Left ventricle myocardium inferior (tissue), 1 donor: ENCODE measurements around the gene HACD2. TPM values are rescaled to one million over a fixed set of nuclear protein-coding genes. Genes with fewer than 3 reads are reported as not detected.

ENCODE experiments used
- DNase-seq: peaks from one replicate; pipeline ENCODE4 v3.0.0-alpha.2; 2020
- H3K27ac ChIP-seq: fragments of 200-600 bp; replicated peaks from 2 replicates; pipeline ENCODE4 v1.8.0; 2021
- H3K27me3 ChIP-seq: fragments of 200-600 bp; 2 replicates; pipeline ENCODE4 v1.8.0; 2021; ENCODE audit warnings: low read depth
- H3K36me3 ChIP-seq: fragments of 200-600 bp; 2 replicates; pipeline ENCODE4 v1.8.0; 2021
- H3K4me1 ChIP-seq: fragments of 200-600 bp; 2 replicates; pipeline ENCODE4 v1.8.0; 2021
- H3K4me3 ChIP-seq: fragments of 200-600 bp; 2 replicates; pipeline ENCODE4 v1.8.0; 2021; ENCODE audit warnings: mild to moderate bottlenecking, moderate library complexity
- H3K9me3 ChIP-seq: fragments of 200-600 bp; replicated peaks from 2 replicates; pipeline ENCODE4 v1.8.0; 2021
- intact Hi-C: fragments of 100-400 bp; cut with micrococcal nuclease; formaldehyde crosslinking; loops from one replicate; pipeline ENCODE4 v1.11.0; 2022
- total RNA-seq: library from RNA; stranded (reverse); fragmentation: NEBNext Ultra II Directional; extraction: Animal tissue kit (Norgen Biotek cat#: 25700); gene quantifications from one replicate; pipeline ENCODE4 v1.2.1, GENCODE V29; 2021
- TF ChIP-seq, protein P1 (sequence below): fragments of 200-600 bp; IDR thresholded peaks from 2 replicates; pipeline ENCODE4 v1.8.0; 2021; ENCODE audit warnings: antibody characterized with exemption, mild to moderate bottlenecking, borderline replicate concordance
- donor health status: DM: no; HTN: yes; CAD: no; lungs with severe emphysema.

The HACD2 gene
- total RNA-seq, 1 donor from 2014 or later = 8.1 TPM

- Histone ChIP-seq H3K27ac (no peak overlapping the region), H3K4me3 (no peak overlapping the region), H3K27me3 (no peaks in the 10 kb centered on the region), H3K4me1 (peaks cover 34% of the 10 kb centered on the region), H3K36me3 (no peaks in the 10 kb centered on the region), H3K9me3 (no peaks in the 10 kb centered on the region)
- DNase-seq = no peak
- intact Hi-C loops = no loop called here
- TF ChIP-seq, protein P1, sequence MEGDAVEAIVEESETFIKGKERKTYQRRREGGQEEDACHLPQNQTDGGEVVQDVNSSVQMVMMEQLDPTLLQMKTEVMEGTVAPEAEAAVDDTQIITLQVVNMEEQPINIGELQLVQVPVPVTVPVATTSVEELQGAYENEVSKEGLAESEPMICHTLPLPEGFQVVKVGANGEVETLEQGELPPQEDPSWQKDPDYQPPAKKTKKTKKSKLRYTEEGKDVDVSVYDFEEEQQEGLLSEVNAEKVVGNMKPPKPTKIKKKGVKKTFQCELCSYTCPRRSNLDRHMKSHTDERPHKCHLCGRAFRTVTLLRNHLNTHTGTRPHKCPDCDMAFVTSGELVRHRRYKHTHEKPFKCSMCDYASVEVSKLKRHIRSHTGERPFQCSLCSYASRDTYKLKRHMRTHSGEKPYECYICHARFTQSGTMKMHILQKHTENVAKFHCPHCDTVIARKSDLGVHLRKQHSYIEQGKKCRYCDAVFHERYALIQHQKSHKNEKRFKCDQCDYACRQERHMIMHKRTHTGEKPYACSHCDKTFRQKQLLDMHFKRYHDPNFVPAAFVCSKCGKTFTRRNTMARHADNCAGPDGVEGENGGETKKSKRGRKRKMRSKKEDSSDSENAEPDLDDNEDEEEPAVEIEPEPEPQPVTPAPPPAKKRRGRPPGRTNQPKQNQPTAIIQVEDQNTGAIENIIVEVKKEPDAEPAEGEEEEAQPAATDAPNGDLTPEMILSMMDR = no peak
These were observed 65.9 kb downstream of the HACD2 start for GRCh38 chr3:123518892-123519485.

- no peak for DNase-seq
- intact Hi-C loops = no loop called here
- TF ChIP-seq, protein P1 = no peak
- Histone ChIP-seq H3K27me3 (no peaks in the 10 kb centered on the region), H3K27ac (no peak overlapping the region), H3K4me3 (no peak overlapping the region), H3K4me1 (no peaks in the 10 kb centered on the region), H3K36me3 (peaks cover 7% of the 10 kb centered on the region), H3K9me3 (no peaks in the 10 kb centered on the region)
These were observed 73.1 kb downstream of the HACD2 start for GRCh38 chr3:123511726-123512125.

DNA sequence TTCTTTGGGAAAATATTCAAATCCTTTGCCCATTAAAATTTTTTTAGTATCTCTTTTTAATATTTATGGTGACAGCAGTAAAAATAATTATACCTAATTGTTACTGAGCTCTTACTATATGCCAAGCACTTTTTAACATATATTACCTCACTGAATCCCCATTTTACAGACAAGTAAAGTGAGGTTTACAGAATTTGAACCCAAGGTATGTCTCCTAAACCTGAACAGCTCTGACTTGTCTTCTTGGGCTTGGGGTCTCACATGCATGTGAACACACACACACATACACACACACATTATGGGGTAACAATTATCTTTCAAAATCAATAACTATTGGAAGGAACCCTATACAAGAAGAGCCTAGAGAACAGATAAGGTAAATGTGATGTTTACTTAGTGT lies 73.8 kb downstream of the HACD2 start:
- H3K36me3 ChIP-seq = peaks cover 12% of the 10 kb centered on the region
- intact Hi-C loops = no loop called here

DNA sequence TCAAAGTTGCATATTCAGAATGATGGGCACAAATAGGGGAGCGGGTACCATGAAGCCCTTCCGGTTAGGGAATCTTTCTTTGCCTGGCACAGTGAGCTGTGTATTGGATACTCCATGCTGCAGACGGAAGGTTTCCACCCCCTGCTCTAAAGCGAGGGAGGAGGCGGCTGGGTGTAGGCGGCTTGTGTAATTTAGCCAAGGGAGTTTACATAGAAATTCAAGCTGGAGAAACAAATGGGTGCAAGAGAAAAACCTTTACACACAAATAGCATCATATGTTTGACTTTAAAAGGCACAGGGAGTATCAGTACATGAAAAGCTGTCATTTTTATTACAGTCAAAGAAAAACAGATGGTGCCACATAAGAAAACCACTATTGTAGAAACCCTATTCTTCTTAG lies 76.7 kb downstream of the HACD2 start:
- no peak overlapping the region for H3K4me3 ChIP-seq
- TF ChIP-seq, protein P1 = no peak
- DNase-seq = no peak
- no peaks in the 10 kb centered on the region for H3K9me3 ChIP-seq
- H3K27ac ChIP-seq = no peak overlapping the region
- no peaks in the 10 kb centered on the region for H3K4me1 ChIP-seq
- intact Hi-C loops = no loop called here
- H3K36me3 ChIP-seq = peaks cover 12% of the 10 kb centered on the region
- H3K27me3 ChIP-seq = no peaks in the 10 kb centered on the region

More for the DNA sequence above, 73.8 kb downstream of the HACD2 start:
- Histone ChIP-seq H3K9me3 (no peaks in the 10 kb centered on the region), H3K27me3 (no peaks in the 10 kb centered on the region), H3K4me3 (no peak overlapping the region), H3K4me1 (no peaks in the 10 kb centered on the region), H3K27ac (no peak overlapping the region)
- DNase-seq = no peak
- TF ChIP-seq, protein P1 = no peak

DNA sequence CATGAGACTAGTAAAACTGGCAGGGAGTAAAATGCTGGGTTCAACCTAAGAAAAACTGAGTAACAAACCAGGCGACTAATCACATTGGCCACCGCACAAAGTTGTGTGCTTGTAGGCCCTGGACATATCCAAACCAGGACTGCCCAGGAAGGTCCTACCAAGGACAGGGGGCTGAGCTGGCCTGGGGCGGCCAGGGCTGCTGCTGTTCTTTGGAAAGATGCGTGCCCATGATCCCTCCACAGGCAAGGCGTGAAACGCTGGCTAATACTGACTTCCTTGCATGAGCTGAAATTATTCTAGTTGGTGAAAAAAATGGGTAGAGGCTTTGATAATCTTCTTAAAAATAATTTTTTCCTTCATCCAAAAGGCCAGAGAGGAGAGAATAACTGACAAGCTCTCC lies 79.0 kb downstream of the HACD2 start:
- intact Hi-C loops = no loop called here
- no peak for DNase-seq
- Histone ChIP-seq H3K4me1 (no peaks in the 10 kb centered on the region), H3K36me3 (peaks cover 8% of the 10 kb centered on the region), H3K27ac (no peak overlapping the region), H3K4me3 (no peak overlapping the region), H3K9me3 (no peaks in the 10 kb centered on the region), H3K27me3 (no peaks in the 10 kb centered on the region)
- TF ChIP-seq, protein P1 = no peak

- H3K27me3 ChIP-seq = no peaks in the 10 kb centered on the region
- intact Hi-C loops = no loop called here
- TF ChIP-seq, protein P1 = no peak
- H3K4me3 ChIP-seq = no peak overlapping the region
- H3K4me1 ChIP-seq = no peaks in the 10 kb centered on the region
- H3K27ac ChIP-seq = no peak overlapping the region
- peaks cover 26% of the 10 kb centered on the region for H3K36me3 ChIP-seq
- no peak for DNase-seq
- no peaks in the 10 kb centered on the region for H3K9me3 ChIP-seq
These were observed 81.7 kb downstream of the HACD2 start for GRCh38 chr3:123503203-123503602.
